Neutrophil (primary cell): Measurements from ENCODE around the gene WNT6.

Experiments
- H3K27ac ChIP-seq: fragments of 200-600 bp; sonication (generic); 2 replicates; pipeline ENCODE4 v1.5.1; 2016; ENCODE audit warnings: mild to moderate bottlenecking, moderate library complexity
- H3K27me3 ChIP-seq: fragments of 200-600 bp; sonication (generic); 2 replicates; pipeline ENCODE4 v1.6.0; 2016; ENCODE audit warnings: mild to moderate bottlenecking
- H3K36me3 ChIP-seq: fragments of 200-600 bp; sonication (generic); 2 replicates; pipeline ENCODE4 v1.5.1; 2017
- H3K4me1 ChIP-seq, 2 experiments: fragments of 200-600 bp in 1 of 2; sonication (generic) in 1 of 2; 1 replicate in 1 of 2; 2 replicates in 1 of 2; pipeline versions ENCODE4 v1.5.1 to v1.6.1; 2013 to 2016; ENCODE audit warnings: low read depth in 1 of 2, low read length in 1 of 2, mild to moderate bottlenecking in 1 of 2, moderate library complexity in 1 of 2; ENCODE audit not compliant: control insufficient read depth in 1 of 2, insufficient read depth in 1 of 2
- H3K4me3 ChIP-seq, 2 experiments: fragments of 200-600 bp in 1 of 2; sonication (generic) in 1 of 2; 1 replicate in 1 of 2; 2 replicates in 1 of 2; pipeline ENCODE4 v1.5.1; 2013 to 2016; ENCODE audit warnings: low read depth in 1 of 2, low read length in 1 of 2, mild to moderate bottlenecking in 1 of 2, moderate library complexity in 1 of 2
- H3K9me3 ChIP-seq: fragments of 200-600 bp; sonication (generic); 2 replicates; pipeline ENCODE4 v1.5.1; 2016
- TF ChIP-seq, protein P1 (sequence below): fragments of 200-600 bp; sonication (generic); IDR thresholded peaks from 2 replicates; pipeline ENCODE4 v1.5.1; 2016; ENCODE audit warnings: antibody characterized with exemption

WNT6 gene

DNA sequence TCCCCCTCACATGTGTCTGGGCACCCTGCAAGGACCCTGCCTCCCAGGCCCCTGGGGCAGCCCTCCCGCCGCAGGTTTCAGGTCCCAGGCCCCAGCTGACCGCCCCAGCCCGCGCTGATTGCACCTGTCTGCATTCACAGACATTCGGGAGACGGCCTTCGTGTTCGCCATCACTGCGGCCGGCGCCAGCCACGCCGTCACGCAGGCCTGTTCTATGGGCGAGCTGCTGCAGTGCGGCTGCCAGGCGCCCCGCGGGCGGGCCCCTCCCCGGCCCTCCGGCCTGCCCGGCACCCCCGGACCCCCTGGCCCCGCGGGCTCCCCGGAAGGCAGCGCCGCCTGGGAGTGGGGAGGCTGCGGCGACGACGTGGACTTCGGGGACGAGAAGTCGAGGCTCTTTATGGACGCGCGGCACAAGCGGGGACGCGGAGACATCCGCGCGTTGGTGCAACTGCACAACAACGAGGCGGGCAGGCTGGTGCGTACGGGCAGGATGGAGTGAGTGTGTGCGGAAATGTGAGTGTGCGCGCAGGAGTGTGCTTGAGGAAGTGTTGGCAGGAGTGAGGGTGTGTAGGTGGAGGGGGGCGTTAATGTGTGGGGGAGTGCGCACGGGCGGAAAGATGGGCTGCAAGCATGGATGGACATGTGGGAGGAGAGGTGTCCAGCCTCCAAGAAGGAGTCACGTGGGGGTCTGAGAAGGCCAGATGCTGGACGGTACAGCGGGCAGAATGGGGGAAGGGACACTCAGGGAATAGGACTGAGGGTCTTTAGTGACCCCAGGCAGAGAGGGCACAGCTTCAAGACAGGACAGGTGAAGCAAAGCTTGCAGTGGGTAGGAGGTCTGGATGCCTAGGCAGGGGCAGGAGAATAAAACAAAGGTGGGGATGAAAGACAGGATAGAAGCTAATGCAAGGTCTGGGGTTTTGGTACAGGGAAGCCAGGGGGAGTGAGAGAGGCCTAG lies 12.0 kb downstream of the WNT6 start:
- H3K4me3 ChIP-seq, result no peak overlapping the region
- H3K27me3 ChIP-seq, result peaks cover 100% of the 10 kb centered on the region

DNA sequence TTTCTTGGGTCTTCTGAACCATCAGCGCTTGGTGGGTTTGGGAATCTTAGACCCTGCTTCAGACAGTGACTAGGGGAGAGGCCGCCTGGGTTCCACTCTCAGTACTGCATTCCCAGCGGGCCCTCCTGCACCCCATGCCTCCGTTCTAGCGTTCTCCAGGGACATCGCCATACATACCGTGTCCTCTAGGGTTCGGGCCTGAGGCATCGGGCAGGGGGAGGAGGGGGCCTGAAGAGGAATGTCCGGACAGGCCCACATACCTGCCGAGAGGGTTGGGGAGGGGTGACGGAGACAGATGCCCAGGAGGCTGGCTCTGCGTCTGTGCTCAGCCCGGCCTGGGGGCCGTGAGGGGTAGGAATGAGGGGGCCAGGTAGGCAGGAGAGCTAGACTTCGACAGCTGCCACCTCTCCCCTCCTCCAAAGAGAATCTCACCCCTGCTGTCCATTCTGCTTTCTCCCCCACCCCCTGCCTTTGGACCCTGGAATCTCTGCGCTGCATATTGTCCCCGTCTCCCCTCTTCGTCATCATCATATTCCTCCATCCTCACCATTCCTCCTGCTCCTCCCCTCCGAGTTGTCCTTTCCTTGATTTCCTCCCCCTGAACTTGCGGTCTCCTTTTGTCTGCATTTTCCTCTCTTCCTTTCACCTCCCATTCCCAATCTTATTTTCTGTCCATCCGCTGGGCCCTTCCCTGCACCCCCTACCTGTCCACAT lies 13.2 kb downstream of the WNT6 start:
- H3K4me3 ChIP-seq, result no peak overlapping the region
- peaks cover 100% of the 10 kb centered on the region for H3K27me3 ChIP-seq

More for the DNA sequence above, 12.0 kb downstream of the WNT6 start:
- TF ChIP-seq, protein P1, sequence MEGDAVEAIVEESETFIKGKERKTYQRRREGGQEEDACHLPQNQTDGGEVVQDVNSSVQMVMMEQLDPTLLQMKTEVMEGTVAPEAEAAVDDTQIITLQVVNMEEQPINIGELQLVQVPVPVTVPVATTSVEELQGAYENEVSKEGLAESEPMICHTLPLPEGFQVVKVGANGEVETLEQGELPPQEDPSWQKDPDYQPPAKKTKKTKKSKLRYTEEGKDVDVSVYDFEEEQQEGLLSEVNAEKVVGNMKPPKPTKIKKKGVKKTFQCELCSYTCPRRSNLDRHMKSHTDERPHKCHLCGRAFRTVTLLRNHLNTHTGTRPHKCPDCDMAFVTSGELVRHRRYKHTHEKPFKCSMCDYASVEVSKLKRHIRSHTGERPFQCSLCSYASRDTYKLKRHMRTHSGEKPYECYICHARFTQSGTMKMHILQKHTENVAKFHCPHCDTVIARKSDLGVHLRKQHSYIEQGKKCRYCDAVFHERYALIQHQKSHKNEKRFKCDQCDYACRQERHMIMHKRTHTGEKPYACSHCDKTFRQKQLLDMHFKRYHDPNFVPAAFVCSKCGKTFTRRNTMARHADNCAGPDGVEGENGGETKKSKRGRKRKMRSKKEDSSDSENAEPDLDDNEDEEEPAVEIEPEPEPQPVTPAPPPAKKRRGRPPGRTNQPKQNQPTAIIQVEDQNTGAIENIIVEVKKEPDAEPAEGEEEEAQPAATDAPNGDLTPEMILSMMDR, result no peak
- no peaks in the 10 kb centered on the region for H3K9me3 ChIP-seq
- H3K36me3 ChIP-seq, result no peaks in the 10 kb centered on the region
- no peak overlapping the region for H3K27ac ChIP-seq
- H3K4me1 ChIP-seq, result peaks cover 4 to 11% of the 10 kb centered on the region in 2 experiments

DNA sequence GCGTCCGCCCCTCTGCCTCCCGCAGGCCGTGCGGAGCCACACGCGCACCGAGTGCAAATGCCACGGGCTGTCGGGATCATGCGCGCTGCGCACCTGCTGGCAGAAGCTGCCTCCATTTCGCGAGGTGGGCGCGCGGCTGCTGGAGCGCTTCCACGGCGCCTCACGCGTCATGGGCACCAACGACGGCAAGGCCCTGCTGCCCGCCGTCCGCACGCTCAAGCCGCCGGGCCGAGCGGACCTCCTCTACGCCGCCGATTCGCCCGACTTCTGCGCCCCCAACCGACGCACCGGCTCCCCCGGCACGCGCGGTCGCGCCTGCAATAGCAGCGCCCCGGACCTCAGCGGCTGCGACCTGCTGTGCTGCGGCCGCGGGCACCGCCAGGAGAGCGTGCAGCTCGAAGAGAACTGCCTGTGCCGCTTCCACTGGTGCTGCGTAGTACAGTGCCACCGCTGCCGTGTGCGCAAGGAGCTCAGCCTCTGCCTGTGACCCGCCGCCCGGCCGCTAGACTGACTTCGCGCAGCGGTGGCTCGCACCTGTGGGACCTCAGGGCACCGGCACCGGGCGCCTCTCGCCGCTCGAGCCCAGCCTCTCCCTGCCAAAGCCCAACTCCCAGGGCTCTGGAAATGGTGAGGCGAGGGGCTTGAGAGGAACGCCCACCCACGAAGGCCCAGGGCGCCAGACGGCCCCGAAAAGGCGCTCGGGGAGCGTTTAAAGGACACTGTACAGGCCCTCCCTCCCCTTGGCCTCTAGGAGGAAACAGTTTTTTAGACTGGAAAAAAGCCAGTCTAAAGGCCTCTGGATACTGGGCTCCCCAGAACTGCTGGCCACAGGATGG lies 14.0 kb downstream of the WNT6 start:
- peaks cover 4 to 11% of the 10 kb centered on the region in 2 experiments for H3K4me1 ChIP-seq
- no peak overlapping the region for H3K4me3 ChIP-seq
- H3K36me3 ChIP-seq, result no peaks in the 10 kb centered on the region
- H3K9me3 ChIP-seq, result no peaks in the 10 kb centered on the region
- TF ChIP-seq, protein P1, result no peak
- no peak overlapping the region for H3K27ac ChIP-seq
- H3K27me3 ChIP-seq, result peaks cover 100% of the 10 kb centered on the region

More for the DNA sequence above, 13.2 kb downstream of the WNT6 start:
- Histone ChIP-seq H3K27ac (no peak overlapping the region), H3K4me1 (peaks cover 4 to 11% of the 10 kb centered on the region in 2 experiments), H3K36me3 (no peaks in the 10 kb centered on the region), H3K9me3 (no peaks in the 10 kb centered on the region)
- TF ChIP-seq, protein P1, result no peak

DNA sequence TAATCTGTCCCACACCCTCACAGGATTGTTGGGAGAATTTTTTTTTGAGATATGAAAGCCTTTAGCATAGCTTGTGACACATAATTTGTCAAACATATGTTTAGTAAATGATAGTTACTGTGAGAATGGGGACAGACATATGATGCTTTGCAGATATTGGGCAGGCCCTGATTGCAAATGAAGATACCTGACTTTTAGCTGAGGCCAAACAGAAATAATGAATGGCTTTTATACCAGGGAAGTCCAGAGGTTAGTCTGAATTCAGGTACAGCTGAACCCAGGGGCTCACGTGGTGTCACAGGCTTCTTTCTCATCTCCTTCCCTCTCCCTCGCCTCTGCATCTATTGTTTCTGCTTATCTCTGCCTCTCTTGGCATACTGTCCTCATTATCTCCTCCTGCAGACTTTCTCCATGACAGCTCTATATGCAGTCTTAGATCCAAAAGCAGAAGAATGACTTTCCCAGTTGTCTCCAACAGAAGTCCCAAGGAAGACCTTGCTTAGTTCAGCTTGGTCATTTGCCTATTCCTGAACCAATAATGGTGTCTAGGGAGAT lies 16.2 kb downstream of the WNT6 start:
- TF ChIP-seq, protein P1, result no peak
- H3K27ac ChIP-seq, result no peak overlapping the region
- peaks cover 100% of the 10 kb centered on the region for H3K27me3 ChIP-seq
- H3K4me1 ChIP-seq, result peaks cover 4 to 12% of the 10 kb centered on the region in 2 experiments
- H3K9me3 ChIP-seq, result no peaks in the 10 kb centered on the region
- no peak overlapping the region for H3K4me3 ChIP-seq
- H3K36me3 ChIP-seq, result no peaks in the 10 kb centered on the region
